HG03432 (cell line): ENCODE data around the gene DOCK8.

ENCODE experiments used
- ATAC-seq: cut with Tn5 transposase; IDR thresholded peaks from one replicate; pipeline ENCODE4 v1.9.1; 2021; ENCODE audit warnings: mild to moderate bottlenecking, moderate library complexity; ENCODE audit not compliant: unreplicated experiment

Gene DOCK8

DNA sequence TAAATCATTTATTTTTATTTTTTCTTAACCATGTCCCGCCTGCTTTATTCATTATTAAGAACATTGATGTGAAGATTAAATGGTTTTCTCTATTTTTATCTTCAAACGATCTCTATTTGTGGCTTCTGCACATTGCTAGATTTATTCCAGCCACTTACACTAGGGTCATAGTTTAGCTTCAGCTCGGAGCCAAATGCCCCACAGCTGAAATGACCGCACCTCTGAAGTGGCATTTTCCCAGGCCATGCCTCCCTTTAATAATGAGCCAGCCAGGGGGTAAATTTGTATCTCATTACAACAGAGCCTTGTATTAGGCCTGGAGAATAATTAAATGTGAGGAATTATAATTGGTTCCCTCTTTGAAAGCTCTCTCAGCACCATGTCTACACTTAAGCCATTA, 89.4 kb downstream of the DOCK8 start:
- no peak for ATAC-seq

DNA sequence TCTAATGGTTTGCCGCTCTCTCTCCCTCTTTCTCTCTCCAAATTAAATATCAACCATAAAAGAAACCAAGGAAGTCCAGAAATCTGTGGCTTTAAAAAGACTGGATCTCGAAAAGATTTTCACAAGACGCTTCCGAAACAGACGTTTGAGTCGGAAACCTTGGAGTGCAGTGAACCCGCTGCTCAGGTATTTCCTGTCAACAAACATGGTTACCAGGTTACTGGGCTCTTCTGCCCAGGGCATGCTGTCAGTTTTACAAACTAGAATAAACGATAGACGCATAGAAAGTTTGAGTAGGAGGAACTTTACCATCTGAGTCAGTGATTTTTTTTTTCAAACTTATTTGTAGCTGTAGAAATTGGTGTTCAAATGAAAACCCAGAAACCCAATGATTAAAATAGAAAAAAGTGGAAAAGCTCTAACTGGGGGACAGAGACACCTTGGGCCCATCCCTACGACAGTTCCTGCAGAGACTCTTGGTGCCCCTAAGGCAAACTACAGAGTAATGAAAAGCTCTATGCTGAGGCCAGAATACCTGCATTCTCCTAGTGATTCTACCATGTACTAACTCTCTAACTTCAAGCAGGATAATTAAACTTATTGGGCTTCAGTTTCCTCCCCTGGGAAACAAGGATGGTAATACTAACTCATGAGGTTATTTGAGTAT, 90.0 kb downstream of the DOCK8 start:
- ATAC-seq: no peak

DNA sequence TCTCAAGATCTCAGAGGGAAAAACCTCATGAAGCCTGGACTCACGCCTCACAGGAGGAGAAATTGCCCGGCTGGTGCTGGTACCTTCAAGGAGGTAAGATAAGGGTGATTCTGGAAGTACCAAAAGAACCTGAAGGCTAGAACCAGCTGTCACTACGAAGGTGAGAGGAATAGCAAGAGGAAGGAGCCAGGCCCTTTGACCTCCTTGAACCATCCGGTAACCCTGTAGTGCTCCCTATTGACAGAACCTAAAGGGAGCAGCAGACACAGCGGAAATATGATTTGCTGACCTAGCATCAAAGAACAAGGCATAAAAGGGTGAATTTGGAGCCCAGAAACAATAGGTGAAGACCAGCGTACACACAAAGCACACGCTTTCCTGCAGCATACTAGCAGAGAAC, 92.2 kb downstream of the DOCK8 start:
- no peak for ATAC-seq

DNA sequence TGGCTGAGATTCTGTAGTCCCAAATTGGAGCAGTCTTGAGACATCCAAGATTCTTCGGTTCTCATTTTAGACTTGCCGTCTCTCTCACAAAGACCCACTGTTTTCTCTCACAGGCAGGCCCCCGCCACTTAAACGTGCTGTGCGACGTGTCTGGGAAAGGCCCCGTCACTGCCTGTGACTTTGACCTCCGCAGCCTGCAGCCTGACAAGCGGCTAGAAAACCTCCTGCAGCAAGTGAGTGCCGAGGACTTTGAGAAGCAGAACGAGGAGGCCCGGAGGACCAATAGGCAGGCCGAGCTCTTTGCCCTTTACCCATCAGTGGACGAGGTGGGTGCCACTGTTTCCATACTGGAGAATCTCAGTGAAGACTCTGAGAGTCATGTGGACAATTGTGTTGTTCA, 97.2 kb downstream of the DOCK8 start:
- ATAC-seq: no peak

DNA sequence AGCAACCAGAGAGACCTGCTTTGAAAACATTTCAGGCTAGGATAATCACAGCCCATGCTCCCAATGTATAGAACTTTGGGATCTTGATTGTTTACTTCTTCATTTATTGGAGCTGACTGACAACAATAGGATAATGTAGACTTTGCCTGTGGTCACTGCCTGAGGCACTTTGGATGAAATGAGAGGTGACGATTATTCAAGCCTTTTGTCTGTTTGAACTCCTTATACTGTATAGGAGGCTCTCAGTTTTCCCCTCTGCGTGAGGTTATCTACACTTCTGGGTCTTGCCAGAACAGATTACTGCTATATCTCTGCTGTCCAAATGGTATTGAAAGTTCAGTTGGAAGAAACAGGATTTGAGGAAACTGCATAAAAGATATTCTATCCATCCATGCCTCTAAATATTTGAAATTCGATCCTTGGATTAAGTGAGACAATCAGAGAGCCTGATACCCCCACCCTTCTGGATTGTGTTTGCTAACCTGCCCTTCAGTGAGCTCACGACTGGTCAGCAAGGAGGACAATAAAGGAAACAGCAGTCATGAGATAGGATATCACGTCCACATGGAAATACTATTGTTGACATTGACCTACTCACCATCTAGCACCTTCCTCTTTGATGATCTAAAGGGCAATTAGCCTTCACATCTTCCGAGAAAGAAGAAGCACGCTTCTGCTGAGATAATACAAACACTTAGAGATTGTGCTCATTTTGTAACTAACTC, 98.1 kb downstream of the DOCK8 start:
- ATAC-seq: no peak

DNA sequence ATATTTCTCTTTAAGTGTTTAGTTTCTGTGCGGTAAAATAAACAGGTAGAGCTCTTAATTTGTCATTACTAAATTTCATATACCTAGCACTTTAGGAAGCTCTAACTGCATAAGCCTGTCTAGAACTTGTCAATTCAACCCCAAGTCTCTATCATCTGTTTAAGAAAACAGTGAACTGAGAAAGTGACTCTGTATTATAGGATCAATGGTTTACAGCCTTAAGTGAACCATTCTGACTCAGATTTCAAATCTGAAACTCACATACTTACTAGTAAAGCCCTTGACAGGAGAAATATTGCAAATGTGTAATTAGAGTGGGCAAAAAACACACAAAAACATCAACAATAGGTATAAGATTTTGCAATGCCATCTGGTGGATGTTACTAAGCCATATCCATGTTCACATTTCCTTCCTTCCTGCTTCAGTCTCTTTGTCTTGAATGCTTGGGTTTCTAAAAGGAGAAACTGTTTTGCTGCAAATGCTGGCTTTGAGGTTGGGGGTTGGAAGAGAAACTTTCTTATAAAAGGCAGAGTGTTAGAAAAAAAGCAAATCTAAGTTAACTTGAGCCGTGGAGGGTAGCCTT, 101.8 kb downstream of the DOCK8 start:
- ATAC-seq: no peak

DNA sequence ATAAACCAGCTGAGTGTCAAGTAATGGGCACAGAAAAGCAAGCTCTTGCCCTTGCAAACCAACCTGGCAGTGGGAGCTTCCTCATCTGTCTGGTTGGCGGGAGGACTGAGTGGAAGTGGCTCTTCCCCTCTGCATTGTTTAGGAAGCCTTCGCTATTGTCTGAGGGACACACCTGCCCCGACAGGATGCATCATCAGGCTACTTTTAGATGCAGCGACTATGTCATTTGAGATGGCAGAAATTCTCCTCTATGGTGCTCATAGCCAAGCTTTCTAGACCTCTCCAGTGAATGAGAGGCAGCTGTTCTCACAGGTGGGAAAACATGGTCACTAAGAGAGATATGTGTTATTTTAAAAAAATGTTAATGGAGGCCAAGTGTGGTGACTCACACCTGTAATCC, 104.0 kb downstream of the DOCK8 start:
- ATAC-seq: no peak

DNA sequence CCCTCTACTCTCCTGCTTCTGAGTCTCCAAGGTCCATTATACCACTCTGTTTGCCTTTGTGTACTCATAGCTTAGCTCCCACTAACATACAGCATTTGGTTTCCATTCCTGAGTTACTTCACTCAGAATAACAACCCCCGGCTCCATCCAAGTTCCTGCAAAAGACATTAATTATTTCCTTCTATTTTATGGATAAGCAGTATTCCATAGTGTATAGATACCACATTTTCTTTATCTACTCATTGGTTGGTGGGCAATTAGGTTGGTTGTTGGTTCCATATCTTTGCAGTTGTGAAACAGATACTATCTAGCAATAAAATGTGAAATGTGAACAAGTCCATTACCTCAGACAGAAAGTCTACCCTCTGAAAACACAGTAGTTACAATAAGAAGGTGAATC, 110.3 kb downstream of the DOCK8 start:
- ATAC-seq: no peak

DNA sequence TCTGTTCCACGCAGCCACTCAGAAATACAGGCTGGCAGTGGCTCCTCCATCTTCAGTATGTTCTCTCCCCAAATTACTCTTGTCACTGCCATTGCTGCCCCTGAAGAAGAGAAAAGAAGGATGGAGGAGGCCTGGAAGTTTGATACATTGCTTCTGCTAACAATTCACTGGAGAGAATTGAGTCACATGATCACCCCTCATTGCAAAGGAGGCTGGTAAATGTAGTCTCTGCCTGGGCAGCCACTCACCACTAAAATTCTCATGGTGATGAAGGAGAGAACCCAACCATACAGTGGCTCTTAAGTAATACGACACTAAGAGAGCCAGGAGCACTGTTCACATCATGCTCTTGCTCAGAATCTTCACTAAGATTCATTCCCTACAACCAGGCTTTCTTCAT, 112.0 kb downstream of the DOCK8 start:
- no peak for ATAC-seq

DNA sequence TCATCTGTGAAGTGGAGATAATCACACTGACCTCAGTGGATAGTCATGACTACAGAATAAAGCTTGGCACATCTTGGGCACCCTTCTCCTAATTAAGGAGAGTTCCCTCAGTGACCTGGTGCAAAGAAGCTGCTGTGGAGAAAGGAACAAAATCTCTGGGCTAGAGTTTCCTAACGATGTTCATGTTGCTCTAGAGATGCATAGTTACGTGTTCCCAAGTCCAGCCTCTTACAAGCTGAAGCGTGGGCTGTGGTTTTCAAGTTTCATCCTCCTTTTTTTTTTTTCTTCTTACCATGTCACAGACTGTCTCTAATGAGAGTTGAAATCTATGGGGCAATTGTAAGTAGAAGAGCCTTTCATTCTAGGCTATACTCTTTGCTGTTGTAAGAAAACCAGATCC, 113.8 kb downstream of the DOCK8 start:
- ATAC-seq: no peak

DNA sequence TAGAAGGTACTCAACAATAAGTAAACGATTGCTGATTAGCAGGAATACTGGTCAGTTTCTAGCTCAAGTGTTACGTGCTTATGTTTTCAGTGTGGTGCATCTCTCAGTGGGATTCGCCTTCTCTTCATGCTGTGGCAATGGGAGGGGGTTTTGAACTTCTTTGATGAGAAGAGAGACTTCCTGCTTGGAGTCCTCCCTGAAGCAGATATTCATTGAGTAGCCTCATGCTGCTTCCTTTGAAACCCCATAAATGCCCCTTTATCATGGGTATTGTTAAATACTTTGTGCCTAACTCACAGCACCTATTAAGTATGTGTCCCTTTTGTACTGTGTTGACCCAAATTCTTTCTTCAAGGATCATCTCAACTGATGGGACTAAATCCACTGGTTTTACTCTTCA, 116.5 kb downstream of the DOCK8 start:
- no peak for ATAC-seq

DNA sequence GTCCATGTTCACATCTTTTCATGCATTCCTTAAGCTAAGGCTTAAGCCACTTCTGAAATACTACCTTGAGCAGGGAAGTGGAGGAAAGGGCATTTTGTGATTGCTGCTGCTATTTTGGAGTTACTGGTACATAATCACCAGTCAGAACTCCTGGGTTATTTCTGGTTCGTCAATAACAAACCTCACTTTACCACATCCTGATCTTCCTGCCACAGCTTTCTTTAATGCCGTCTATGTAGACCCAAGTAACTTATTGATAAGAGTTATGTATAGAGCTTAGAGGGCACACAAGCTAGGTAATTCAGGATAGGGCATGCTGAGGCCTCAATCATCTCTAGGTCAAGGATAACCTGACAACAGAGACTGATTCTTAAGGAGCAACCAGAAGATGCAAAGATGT, 120.7 kb downstream of the DOCK8 start:
- no peak for ATAC-seq

DNA sequence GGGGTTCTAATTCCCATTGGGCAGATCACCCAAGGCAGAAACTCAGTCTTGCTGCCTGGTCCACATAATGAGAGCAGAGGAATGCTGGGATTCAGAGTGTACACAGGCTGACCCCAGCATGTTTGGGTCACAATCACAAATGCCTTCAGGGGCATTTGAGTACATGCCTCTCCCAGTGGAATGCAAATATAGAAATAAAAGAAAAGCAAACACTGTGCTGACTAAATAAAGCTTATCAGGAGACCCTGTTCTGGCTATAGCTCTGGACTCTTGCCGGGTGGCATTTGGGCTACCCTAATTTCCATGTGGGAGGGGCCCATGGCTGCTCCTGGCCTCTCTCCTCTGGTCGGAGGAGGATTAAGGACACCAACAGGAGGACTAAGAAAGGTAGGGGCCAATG, 121.4 kb downstream of the DOCK8 start:
- ATAC-seq: no peak

DNA sequence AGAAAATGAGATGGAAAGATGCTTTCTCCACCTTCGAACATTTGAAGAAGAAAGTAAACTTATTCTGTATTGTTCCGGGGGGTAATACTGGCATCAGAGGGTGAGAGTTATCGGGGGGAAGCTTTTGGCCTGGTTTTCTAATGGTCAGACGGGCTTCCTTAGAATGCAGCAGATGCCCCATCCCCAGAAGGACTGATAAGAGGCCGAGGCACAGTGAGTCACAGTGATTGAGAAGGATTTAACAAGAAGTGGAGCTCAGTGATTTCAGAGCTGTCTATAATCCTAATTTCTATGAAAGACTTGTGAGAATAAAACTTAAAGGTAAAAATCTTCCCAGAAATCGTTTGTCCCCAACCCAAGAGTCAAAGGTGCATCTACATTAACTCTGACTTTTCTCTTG, 123.9 kb downstream of the DOCK8 start:
- no peak for ATAC-seq

DNA sequence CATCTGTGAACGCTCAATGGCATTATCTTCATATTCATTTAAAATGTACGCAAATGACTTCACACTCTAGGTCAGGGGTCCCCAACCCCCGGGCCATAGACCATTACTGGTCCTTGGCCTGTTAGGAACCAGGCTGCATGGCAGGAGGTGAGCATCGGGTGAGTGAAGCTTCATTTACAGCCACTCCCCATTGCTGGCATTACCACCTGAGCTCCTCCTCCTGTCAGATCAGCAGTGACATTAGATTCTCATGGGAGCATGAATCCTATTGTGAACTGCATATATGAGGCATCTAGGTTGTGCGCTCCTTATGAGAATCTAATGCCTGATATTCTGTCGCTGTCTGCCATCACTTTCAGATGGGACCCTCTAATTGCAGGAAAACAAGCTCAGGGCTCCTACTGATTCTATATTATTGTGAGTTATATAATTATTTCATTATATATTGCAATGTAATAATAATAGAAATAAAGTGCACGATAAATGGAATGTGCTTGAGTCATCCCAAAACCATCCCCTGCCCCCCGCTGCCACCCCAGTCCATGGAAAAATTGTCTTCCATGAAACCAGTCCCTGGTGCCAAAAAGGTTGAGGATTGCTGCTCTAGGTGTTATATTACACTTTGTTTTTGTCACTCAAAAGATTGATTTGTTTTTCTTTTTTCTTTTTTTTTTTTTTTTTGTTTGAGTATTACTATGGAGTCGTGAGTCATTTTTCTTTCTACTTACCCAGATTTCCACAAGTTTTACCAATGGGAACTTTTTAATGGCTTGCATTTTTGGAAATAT, 127.2 kb downstream of the DOCK8 start:
- no peak for ATAC-seq

DNA sequence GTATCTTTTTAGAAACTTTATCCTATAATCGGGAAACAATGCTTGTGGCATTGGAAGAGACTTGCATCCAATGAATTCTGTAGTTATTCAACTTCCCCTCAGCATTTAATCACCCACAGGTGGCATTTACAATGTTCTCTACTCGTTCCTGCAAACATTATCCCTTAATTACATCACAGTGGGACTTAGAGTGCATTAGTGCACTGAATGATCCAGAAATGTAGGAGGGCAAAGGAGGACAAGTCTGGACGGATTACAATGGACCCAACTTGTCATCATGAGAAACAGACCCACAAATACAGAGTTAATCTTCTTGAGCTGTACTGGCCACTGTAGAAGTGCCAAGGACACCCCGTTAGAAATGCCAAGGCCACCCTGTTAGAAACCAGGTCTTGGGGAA, 129.1 kb downstream of the DOCK8 start:
- ATAC-seq: no peak

DNA sequence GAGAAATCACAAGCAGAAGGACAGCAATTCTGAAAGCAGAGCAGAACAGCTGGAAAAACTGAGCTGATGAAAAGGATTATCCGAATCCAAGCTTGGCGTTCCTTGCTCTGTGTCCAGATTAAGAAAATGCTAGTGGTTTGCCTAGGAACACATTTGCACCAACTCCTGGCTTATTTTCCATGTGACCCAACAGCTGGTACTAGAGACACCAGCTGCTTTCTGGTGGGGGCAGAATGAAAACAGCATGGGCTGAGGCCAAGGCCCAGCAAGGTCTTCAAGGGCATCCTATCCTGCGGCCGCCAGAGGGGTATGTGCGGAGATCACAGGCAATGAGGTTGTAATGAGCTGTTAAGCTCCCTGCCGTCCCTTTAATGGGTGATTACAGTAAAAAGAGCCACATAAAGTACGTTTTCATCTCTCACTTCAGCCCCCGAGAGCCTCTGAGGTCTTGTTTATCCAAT, 131.5 kb downstream of the DOCK8 start:
- ATAC-seq: no peak

DNA sequence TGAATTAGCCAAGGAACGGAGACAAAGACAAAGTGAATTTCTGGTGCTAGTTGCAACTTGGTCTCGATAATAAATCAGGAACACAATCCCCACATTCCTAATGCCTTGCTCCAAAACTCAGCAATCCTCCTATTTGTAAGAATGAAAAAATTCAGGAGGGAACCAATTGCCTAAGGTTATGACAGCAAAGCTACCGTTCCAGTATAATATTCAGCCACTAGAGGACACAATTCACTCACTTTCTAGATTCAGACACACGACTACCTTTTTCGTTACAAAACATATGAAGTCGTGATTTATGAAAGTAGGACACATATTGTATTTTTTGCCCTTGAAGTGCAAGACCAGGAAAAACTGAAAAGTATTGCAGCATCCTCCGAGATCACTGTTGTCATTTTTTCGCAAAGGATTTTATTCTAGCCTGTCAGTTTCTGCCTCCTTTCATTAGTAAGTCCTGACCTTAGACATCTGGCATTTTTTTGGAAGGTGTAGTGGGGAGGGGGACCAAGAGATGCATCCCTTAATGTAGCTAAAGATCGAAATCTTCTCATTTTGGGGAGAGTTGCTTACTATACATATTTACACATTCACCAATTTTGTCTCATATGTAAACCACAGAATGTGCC, 133.1 kb downstream of the DOCK8 start:
- ATAC-seq: no peak

DNA sequence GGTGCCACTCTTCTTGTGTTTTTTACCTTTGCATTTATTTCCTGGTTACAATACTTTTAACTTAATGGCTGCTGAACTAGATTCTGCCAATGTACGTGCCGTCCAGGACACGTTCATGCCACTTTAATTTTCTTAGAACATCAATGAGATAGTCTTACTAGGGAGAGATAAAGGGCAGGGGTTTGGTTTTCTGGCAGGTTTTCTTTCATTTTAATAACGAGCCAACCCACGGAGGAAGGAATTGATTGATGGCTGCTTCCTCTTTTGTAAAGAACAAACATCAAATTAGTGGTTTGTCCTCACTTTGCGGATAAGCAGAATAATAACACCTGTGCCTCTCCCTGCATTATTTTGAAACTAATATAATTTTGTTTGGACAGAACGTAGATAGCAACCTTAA, 135.7 kb downstream of the DOCK8 start:
- ATAC-seq: no peak

DNA sequence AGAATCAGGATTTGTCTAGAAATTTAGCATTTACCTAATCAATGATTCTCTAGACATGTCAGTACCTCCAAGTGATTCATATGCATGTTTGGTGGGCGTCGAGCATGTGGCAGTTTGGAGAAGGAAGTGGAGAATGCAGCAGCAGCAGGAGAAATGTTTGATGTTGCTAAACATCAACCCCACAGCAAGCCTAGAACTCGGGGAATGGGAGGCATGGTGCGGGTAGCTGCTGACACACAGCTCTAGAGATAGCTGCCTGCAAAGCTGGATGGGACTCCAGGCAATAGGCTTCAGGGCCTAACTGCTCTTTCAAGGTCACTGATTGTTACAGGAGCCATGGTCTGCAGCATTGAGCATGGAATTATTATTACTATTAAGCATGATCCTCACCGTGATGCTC, 137.3 kb downstream of the DOCK8 start:
- no peak for ATAC-seq

DNA sequence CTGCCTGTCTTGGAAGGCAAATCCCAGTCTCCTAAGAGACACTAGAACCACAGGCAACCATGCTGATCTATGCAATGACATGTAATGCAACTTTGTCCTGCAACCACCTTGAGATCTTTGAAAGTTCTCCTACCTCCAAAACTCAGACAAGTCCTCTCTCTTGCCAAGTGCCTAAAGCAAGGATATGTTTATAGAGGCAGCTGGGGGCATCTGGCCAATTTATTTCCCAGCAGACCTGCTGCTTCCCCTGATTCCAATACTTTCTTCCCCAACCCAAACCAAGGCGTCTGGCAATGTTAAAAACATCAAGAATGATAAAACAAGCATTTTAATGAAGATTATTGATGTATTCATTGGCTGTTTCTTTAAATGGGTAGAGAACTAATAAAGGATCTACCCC, 138.4 kb downstream of the DOCK8 start:
- ATAC-seq: no peak
